Stomach smooth muscle (tissue), 2 donors: Measurements from ENCODE around the gene KCNAB1.
"Not testable (repeated sequence)": the region's sequence is repeated elsewhere in the genome, so short reads cannot be mapped to it uniquely, and the experiment has no call there.

ENCODE experiments used
- H3K27ac ChIP-seq: one replicate; pipeline ENCODE4 v1.7.0; 2013; ENCODE audit warnings: mild to moderate bottlenecking, low read length, inconsistent platforms
- H3K27me3 ChIP-seq, 2 donors: one replicate each; pipeline ENCODE4 v1.7.0; 2013; ENCODE audit warnings: low read length in 2 of 2; ENCODE audit not compliant: insufficient read depth in 2 of 2, control insufficient read depth in 1 of 2
- H3K36me3 ChIP-seq, 2 donors: one replicate each; pipeline ENCODE4 v1.7.0; 2013; ENCODE audit warnings: low read length in 2 of 2; ENCODE audit not compliant: control insufficient read depth in 2 of 2, insufficient read depth in 2 of 2
- H3K4me1 ChIP-seq: one replicate; pipeline ENCODE4 v1.7.0; 2013; ENCODE audit warnings: low read length; ENCODE audit not compliant: control insufficient read depth, insufficient read depth
- H3K4me3 ChIP-seq, 2 donors: one replicate each; pipeline ENCODE4 v1.7.0; 2013; ENCODE audit warnings: low read length in 2 of 2
- H3K9ac ChIP-seq, 2 donors: one replicate each; pipeline ENCODE4 v1.7.0; 2013; ENCODE audit warnings: low read length in 2 of 2, mild to moderate bottlenecking in 1 of 2
- H3K9me3 ChIP-seq, 2 donors: one replicate each; pipeline ENCODE4 v1.7.0; 2013; ENCODE audit warnings: low read length in 2 of 2; ENCODE audit not compliant: control insufficient read depth in 2 of 2
- donor health status: healthy.
- donor health status: Pancreatic carcinoma.

Gene KCNAB1

DNA sequence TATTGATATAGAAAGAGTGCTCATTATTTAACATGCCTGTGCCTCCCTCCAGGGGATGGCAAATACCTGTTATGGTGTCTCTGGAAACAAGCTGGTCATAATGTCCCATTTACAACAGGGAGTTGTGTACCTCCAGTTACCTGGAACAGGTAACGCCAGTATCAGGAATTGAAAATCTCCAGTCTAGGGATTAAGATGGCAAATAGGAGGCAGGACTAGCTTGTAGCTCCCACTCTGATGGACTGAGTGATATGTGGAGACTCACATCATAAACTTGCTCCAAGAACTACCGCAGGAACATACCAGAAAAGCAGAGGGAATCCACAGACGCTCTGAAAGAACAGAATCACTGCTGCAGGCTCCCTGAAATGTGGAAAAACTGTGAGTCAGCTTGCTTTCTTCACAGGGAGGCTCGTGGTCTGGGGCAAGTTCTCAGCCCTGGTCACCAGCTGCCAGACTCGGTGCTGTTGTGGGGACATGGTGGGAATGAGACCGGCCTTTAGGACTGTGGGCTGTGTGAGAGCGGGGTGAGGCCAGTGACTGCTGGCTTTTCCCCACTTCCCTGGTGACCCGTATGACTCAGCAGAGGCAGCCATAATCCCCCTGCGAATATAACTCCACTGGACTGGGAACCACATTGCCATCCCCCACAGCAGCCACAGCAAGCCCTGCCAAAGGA, 97.4 kb downstream of the KCNAB1 start:
- Histone ChIP-seq H3K27me3 (no peaks in the 10 kb centered on the region), H3K4me3 (no peak overlapping the region), H3K9ac (no peak overlapping the region), H3K9me3 (no peaks in the 10 kb centered on the region), H3K4me1 (no peaks in the 10 kb centered on the region), H3K36me3 (no peaks in the 10 kb centered on the region), H3K27ac (no peak overlapping the region)

DNA sequence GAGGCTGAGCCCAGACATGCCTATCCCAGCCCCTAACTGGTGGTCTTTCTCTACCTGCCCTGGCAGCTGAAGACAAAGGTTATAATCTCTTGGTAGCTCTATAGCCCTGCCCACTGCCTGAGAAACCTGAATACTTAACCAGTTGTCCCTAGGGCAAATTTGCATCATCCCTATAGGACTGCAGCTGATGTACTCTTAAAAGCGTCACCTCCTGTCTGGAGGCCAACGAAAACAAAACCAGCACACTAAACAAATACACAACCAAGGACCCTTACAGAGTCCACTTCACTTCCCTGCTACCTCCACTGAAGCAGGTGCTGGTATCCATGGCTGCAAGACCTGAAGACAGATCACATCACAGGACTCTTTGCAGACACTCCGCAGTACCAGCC, 98.0 kb downstream of the KCNAB1 start:
- Histone ChIP-seq H3K4me3 (no peak overlapping the region), H3K36me3 (no peaks in the 10 kb centered on the region), H3K27ac (no peak overlapping the region), H3K9ac (no peak overlapping the region), H3K9me3 (no peaks in the 10 kb centered on the region), H3K27me3 (no peaks in the 10 kb centered on the region), H3K4me1 (no peaks in the 10 kb centered on the region)

DNA sequence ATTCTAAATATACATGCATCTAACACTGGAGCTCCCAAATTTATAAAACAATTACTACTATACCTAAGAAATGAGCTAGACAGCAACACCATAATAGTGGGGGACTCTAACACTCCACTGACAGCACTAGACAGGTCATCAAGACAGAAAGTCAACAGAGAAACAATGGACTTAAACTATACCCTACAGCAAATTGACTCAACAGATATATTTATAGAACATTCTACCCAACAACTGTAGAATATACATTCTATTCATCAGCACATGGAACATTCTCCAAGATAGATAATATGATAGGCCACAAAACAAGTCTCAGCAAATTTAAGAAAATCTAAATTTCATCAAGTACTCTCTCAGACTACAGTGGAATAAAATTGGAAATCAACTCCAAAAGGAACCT, 102.0 kb downstream of the KCNAB1 start:
- not testable (repeated sequence) for H3K9ac ChIP-seq, H3K36me3 ChIP-seq, H3K9me3 ChIP-seq, H3K27me3 ChIP-seq, H3K4me1 ChIP-seq, H3K27ac ChIP-seq, H3K4me3 ChIP-seq

DNA sequence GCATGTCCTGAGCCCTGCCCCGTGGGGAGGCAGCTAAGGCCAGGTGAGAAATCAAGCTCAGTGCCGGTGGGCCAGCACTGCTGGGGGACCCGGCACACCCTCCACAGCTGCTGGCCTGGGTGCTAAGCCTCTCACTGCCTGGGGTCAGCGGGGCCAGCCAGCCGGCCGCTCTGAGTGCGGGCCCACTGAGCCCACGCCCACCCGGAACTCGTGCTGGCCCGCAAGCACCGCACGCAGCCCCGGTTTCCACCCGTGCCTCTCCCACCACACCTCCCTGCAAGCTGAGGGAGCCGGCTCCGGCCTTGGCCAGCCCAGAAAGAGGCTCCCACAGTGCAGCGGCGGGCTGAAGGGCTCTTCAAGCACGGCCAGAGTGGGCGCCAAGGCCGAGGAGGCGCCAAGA, 103.7 kb downstream of the KCNAB1 start:
- H3K9me3 ChIP-seq, H3K4me3 ChIP-seq, H3K27me3 ChIP-seq, H3K9ac ChIP-seq, H3K36me3 ChIP-seq, H3K4me1 ChIP-seq, H3K27ac ChIP-seq: not testable (repeated sequence)

DNA sequence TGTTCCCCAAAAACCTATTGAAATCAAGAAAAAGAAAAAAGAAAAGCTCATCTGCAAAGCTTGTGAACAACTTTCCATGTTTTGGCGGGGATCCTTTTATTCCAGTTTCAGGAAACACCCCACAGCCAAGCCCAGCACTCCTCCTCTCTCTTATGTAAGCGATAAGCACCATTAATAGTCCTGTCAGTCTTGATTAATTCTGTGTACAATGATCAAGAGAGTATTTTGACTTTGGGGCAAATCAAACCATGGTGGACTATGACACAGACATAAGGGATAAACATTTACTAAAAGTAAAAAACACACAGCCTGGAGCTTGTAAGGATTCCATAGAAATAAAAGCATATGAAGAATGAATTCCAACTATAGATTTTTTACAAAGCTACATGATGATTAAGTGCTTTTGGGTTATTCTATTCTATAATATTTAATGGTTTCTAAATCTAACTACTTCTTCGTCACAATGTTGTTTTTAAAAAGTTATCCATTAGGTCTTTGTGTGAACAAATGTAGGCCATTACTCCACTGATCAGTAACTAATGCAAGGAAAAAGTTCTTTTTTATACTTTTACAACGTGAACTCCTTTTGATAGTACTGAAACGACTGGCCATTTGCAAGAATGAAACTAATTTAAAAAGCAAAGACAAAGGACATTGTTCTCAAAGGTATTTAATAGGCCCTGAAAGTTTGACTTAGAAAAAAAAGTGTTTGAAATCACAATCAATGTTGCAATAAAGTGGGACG, 106.5 kb downstream of the KCNAB1 start:
- no peak overlapping the region for H3K9ac ChIP-seq
- H3K9me3 ChIP-seq = no peaks in the 10 kb centered on the region
- H3K27me3 ChIP-seq = no peaks in the 10 kb centered on the region
- H3K4me1 ChIP-seq = no peaks in the 10 kb centered on the region
- H3K27ac ChIP-seq = no peak overlapping the region
- no peaks in the 10 kb centered on the region for H3K36me3 ChIP-seq
- no peak overlapping the region for H3K4me3 ChIP-seq

DNA sequence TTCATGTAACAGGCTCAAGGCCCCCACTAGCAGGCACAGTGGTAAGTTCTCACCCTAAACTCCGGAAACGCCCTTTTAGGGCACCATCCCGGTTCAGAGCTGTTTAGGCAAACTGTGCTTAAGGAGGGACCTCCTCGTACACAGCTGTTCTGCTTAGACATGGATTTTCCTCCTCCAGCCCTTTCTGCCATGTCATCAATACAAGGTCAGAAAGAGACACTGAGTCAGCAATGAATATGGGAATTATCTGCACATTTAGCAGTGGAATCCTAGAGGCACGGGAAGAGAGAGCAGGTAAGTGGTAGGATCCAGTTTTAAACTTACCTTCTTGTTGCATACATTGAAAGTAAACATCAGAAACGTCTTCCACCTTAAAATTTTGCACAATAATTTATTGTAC, 107.3 kb downstream of the KCNAB1 start:
- Histone ChIP-seq H3K27me3 (no peaks in the 10 kb centered on the region), H3K4me1 (no peaks in the 10 kb centered on the region), H3K27ac (no peak overlapping the region), H3K36me3 (no peaks in the 10 kb centered on the region), H3K4me3 (no peak overlapping the region), H3K9ac (no peak overlapping the region), H3K9me3 (no peaks in the 10 kb centered on the region)

DNA sequence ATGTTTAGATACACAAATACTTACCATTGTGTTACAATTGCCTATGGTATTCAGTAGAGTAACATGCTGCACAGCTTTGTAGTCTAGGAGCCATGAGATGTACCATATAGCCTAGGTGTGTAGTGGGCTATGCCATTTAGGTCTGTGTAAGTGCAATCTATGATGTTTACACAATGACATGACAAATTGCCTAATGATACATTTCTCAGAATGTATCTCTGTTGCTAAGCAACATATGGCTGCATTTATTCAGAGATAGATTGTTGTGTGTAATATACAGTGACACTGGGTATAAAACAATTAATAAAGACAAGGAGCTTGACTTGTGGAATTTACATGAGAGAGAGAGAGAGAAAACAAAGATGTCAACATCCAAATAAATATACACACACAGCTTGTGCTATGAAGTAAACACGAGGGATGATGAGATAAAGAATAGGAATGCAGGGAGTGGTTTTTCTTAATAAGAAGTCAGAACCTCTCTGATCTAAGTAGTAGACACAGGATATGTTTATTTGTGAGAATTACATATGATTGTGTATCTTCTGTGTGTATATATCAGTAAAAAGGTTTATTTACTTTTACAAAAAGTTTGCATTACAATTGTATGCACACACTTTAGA, 110.0 kb downstream of the KCNAB1 start:
- Histone ChIP-seq H3K4me3 (no peak overlapping the region), H3K36me3 (no peaks in the 10 kb centered on the region), H3K4me1 (no peaks in the 10 kb centered on the region), H3K27ac (no peak overlapping the region), H3K27me3 (no peaks in the 10 kb centered on the region), H3K9ac (no peak overlapping the region), H3K9me3 (no peaks in the 10 kb centered on the region)

DNA sequence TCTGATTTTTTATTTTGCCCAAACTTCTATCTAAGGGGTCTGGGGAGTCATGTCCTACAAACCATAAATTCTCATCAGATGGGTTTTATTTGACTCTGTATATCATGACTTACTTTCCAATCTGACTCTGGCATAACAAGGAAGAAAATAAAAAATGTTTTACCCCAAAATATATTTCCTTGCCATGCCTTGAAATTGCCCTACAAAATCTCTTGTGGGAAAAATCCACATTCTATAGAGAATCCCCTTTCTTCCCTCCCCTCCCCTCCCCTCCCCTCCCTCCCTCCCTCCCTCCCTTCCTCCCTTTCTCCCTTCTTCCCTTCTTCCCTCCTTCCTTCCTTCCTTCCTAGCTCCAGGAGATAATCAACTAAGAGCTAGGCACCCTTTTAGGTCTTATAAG, 110.8 kb downstream of the KCNAB1 start:
- not testable (repeated sequence) for H3K36me3 ChIP-seq, H3K4me3 ChIP-seq, H3K27me3 ChIP-seq, H3K27ac ChIP-seq, H3K9me3 ChIP-seq, H3K4me1 ChIP-seq, H3K9ac ChIP-seq

DNA sequence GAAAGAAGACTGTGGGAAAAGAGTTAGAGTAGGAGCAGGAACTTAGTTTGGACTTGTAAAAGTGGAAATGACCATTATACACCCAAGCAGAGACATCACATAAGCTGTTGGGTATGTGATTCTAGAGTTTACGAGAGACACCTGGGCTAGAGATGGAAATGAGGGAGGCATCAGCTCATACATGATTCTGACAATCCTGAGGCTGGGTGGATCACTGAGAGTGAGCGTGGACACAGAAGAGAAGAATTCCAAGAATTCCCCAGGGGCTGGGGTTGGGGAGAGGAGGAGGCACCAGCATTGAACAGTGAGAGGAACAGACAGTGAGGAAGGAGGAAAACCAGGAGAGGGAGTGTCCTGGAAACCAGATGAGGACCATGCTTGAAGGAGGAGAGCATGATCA, 113.5 kb downstream of the KCNAB1 start:
- H3K9me3 ChIP-seq = no peaks in the 10 kb centered on the region
- H3K4me3 ChIP-seq = no peak overlapping the region
- H3K27me3 ChIP-seq = no peaks in the 10 kb centered on the region
- H3K36me3 ChIP-seq = no peaks in the 10 kb centered on the region
- no peaks in the 10 kb centered on the region for H3K4me1 ChIP-seq
- no peak overlapping the region for H3K9ac ChIP-seq
- no peak overlapping the region for H3K27ac ChIP-seq

DNA sequence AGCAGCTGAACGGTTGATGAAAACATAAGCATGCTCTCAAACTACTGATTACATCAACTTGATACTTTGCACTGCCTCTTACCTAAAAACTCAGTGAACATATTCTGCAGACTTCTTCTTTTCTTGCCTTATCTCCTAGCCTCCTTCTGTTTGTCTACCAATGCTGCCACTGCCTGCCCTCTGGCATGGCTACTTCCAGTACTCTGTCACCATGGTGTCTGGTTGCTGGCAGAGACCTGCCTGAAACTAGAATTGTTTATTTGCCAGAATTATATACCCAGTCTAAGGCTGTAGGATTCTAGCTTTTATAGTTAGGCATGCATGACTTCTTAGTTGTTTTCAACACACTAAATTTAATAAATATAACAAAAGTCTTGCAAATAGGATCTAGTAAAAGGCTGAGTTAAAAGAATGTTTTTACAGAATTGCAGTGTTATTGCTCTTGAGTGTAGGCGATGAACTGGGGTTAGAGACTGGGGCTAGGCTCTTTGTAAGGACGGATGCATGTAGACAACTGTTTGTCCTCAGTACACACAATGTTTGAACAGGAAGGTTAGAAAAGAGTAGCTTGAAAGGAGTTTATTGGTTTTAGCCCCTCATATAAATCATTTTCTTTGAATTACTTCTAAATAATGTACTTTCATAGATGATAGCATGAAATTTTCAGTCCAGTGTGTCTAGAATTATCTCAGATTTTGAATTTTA, 116.3 kb downstream of the KCNAB1 start:
- no peaks in the 10 kb centered on the region for H3K27me3 ChIP-seq

More for the DNA sequence above, 116.3 kb downstream of the KCNAB1 start:
- Histone ChIP-seq H3K9ac (no peak overlapping the region), H3K36me3 (no peaks in the 10 kb centered on the region), H3K4me3 (no peak overlapping the region), H3K9me3 (no peaks in the 10 kb centered on the region), H3K4me1 (no peaks in the 10 kb centered on the region), H3K27ac (no peak overlapping the region)
